Measurements from ENCODE around the gene MGST3.

DNA sequence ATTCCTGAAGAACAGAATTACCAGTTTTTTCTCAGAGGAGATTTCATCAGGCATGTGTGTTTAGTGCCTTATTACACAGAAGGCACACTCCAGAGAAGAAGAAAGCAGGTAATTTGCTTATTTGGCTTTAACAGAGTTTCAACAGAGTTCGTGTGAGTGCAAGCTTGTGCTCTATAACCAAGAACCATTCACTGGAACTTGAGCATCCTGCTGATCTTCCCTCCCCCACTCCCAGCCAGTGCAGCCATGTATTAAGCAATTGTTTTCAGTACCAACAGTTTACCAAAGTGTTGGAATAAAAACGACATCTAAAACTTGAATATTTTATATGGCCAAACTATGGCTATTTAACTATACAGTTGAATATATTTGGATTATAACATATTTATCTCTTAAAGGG, 4.3 kb downstream of the MGST3 start:
- TF ChIP-seq EZH2phosphoT487 (IDR thresholded peaks at IDR 0.05; ENCODE audit: borderline replicate concordance) (no peak), CTCF (conservative IDR thresholded peaks at IDR 0.05; ENCODE audit: low read length) (no peak)
